WERI-Rb-1 (cell line): Measurements from ENCODE around the gene SCRG1.

ENCODE experiments used
- DNase-seq: peaks from one replicate; pipeline ENCODE4 v3.0.0-alpha.2; 2020
- H3K27ac ChIP-seq: fragments of 250-450 bp; sonication (Bioruptor Pico); 2 replicates; pipeline ENCODE4 v1.5.1; 2020; ENCODE audit warnings: mild to moderate bottlenecking, moderate library complexity
- H3K27me3 ChIP-seq: fragments of 250-450 bp; sonication (Bioruptor Pico); 2 replicates; pipeline ENCODE4 v1.5.1; 2021; ENCODE audit warnings: mild to moderate bottlenecking, low read depth, moderate library complexity; ENCODE audit not compliant: insufficient read depth, severe bottlenecking
- H3K36me3 ChIP-seq: fragments of 250-450 bp; sonication (Bioruptor Pico); 2 replicates; pipeline ENCODE4 v1.5.1; 2020; ENCODE audit warnings: mild to moderate bottlenecking, moderate library complexity
- H3K4me3 ChIP-seq: 2 replicates; pipeline ENCODE4 v1.5.1; 2011; ENCODE audit warnings: low read depth, mild to moderate bottlenecking, control low read depth, low read length
- H3K9me3 ChIP-seq: fragments of 250-450 bp; sonication (Bioruptor Pico); 2 replicates; pipeline ENCODE4 v1.5.1; 2021; ENCODE audit warnings: mild to moderate bottlenecking, moderate library complexity; ENCODE audit not compliant: severe bottlenecking
- CTCF ChIP-seq: IDR thresholded peaks from 2 replicates; pipeline ENCODE4 v1.5.1; 2011; ENCODE audit warnings: low read depth, mild to moderate bottlenecking, control low read depth, inconsistent platforms, low read length

The SCRG1 gene

GRCh38 chr4:173426064-173426463 lies 27.1 kb upstream of the SCRG1 start:
- no peak for TF ChIP-seq CTCF
- Histone ChIP-seq H3K36me3 (no peaks in the 10 kb centered on the region), H3K9me3 (no peaks in the 10 kb centered on the region), H3K27me3 (no peaks in the 10 kb centered on the region), H3K27ac (no peak overlapping the region), H3K4me3 (no peak overlapping the region)
- no peak for DNase-seq

- H3K9me3 ChIP-seq, result no peaks in the 10 kb centered on the region
- H3K27ac ChIP-seq, result no peak overlapping the region
- H3K4me3 ChIP-seq, result no peak overlapping the region
- no peaks in the 10 kb centered on the region for H3K36me3 ChIP-seq
- TF ChIP-seq CTCF, result no peak
- H3K27me3 ChIP-seq, result no peaks in the 10 kb centered on the region
- no peak for DNase-seq
These were observed 26.2 kb upstream of the SCRG1 start for GRCh38 chr4:173424899-173425805.

- no peak for DNase-seq
- H3K27me3 ChIP-seq, result no peaks in the 10 kb centered on the region
- H3K4me3 ChIP-seq, result no peak overlapping the region; the same call in 1 of the 2 replicates
- H3K36me3 ChIP-seq, result no peaks in the 10 kb centered on the region
- TF ChIP-seq CTCF, result no peak
- no peak overlapping the region; the same call in 1 of the 2 replicates for H3K27ac ChIP-seq
- H3K9me3 ChIP-seq, result no peaks in the 10 kb centered on the region
These were observed 21.9 kb upstream of the SCRG1 start for GRCh38 chr4:173420801-173421200.

- peak; percentile 35 for TF ChIP-seq CTCF
- no peak for DNase-seq
- Histone ChIP-seq H3K4me3 (peak overlapping the region; percentile 11; the same call in 1 of the 2 replicates), H3K27me3 (no peaks in the 10 kb centered on the region), H3K36me3 (no peaks in the 10 kb centered on the region), H3K9me3 (no peaks in the 10 kb centered on the region), H3K27ac (no peak overlapping the region; the same call in 1 of the 2 replicates)
These were observed 21.4 kb upstream of the SCRG1 start for GRCh38 chr4:173420324-173420752.

- no peak for TF ChIP-seq CTCF
- H3K27me3 ChIP-seq, result no peaks in the 10 kb centered on the region
- no peak for DNase-seq
- no peak overlapping the region for H3K27ac ChIP-seq
- H3K4me3 ChIP-seq, result no peak overlapping the region
- H3K9me3 ChIP-seq, result no peaks in the 10 kb centered on the region
- H3K36me3 ChIP-seq, result no peaks in the 10 kb centered on the region
These were observed 19.7 kb upstream of the SCRG1 start for GRCh38 chr4:173418639-173419038.
